ENCODE results near the gene CHMP5. TPM values are rescaled to one million over a fixed set of nuclear protein-coding genes. Genes with fewer than 3 reads are reported as not detected.
A peak's percentile ranks its signal among the peaks of the same experiment; 100 is the strongest.

The CHMP5 gene
- polyA plus RNA-seq, 1 of the 3 experiments (the other 2 are of a cell fraction): 88.3 TPM

GRCh38 chr9:33285502-33285901 is 20.7 kb downstream of the CHMP5 start:
- ChIA-PET POLR2A (no interaction called here), CTCF (interaction anchor here (0.8 to 1.1 kb wide), 4 partner anchors 9 to 59 kb away, joined by 3 to 4 read pairs (median 3); no protein-coding TSS in a partner anchor)
- no peak overlapping the region for H2AFZ ChIP-seq (ENCODE audit: low read depth)
- TF ChIP-seq GATA2 (CRISPR knock-in tag; IDR thresholded peaks at IDR 0.05) (no peak), CTCF (IDR thresholded peaks at IDR 0.05) (no peak), POLR2AphosphoS5 (IDR thresholded peaks at IDR 0.05; ENCODE audit: low read depth, low read length) (no peak), JUND (IDR thresholded peaks at IDR 0.05) (no peak), YY1 (IDR thresholded peaks at IDR 0.05; ENCODE audit: low read depth) (no peak), MAX (IDR thresholded peaks at IDR 0.05; ENCODE audit: low read depth) (no peak), TEAD4 (IDR thresholded peaks at IDR 0.05; ENCODE audit: borderline replicate concordance, insufficient read depth) (no peak), NFIC (IDR thresholded peaks at IDR 0.05; ENCODE audit: borderline replicate concordance) (no peak), NRF1 (IDR thresholded peaks at IDR 0.05; ENCODE audit: low read depth, low read length) (no peak)
- H3K4me1 ChIP-seq (ENCODE audit: control insufficient read depth in 1 of 2, insufficient read depth in 2 of 2, low read depth in 1 of 2, low read length in 1 of 2): peaks cover 0 to 4% of the 10 kb centered on the region in 2 experiments; a peak in 1 of 4 replicates
- H3K9me2 ChIP-seq: no peaks in the 10 kb centered on the region
- peaks cover 38% of the 10 kb centered on the region for H3F3A ChIP-seq (replicated peaks; ENCODE audit: insufficient read depth)
- H4K20me1 ChIP-seq (ENCODE audit: insufficient read depth): no peaks in the 10 kb centered on the region
- peaks cover 1% of the 10 kb centered on the region; the same call in 1 of the 2 replicates for H3K79me2 ChIP-seq (ENCODE audit: insufficient read depth)
- H3K36me3 ChIP-seq (replicated peaks in 1 of 2; ENCODE audit: control insufficient read depth in 1 of 2, insufficient read depth in 2 of 2, low read length in 1 of 2): peaks cover 25 to 30% of the 10 kb centered on the region in 2 experiments
- H3K9ac ChIP-seq: no peak overlapping the region
- DNase-seq: no peak
- no peaks in the 10 kb centered on the region for H3K27me3 ChIP-seq (ENCODE audit: insufficient read depth)
- H3K9me3 ChIP-seq: no peaks in the 10 kb centered on the region
- H3K27ac ChIP-seq (ENCODE audit: low read depth in 2 of 2, low read length in 1 of 2): no peak overlapping the region
- WGBS (ENCODE audit: low lambda C conversion rate): 92% methylated on average over 5 of the region's 5 CpGs
- no peak overlapping the region for H3K4me3 ChIP-seq (ENCODE audit: low read depth in 2 of 2, low read length in 1 of 2)
- no peak overlapping the region for H3K4me2 ChIP-seq

GRCh38 chr9:33287087-33287490 is 22.2 kb downstream of the CHMP5 start:
- Histone ChIP-seq H3K79me2 (ENCODE audit: insufficient read depth) (peaks cover 17% of the 10 kb centered on the region), H3K36me3 (replicated peaks in 1 of 2; ENCODE audit: control insufficient read depth in 1 of 2, insufficient read depth in 2 of 2, low read length in 1 of 2) (peaks cover 14 to 16% of the 10 kb centered on the region in 2 experiments), H3F3A (replicated peaks; ENCODE audit: insufficient read depth) (peaks cover 31% of the 10 kb centered on the region), H2AFZ (ENCODE audit: low read depth) (no peak overlapping the region), H3K4me1 (ENCODE audit: control insufficient read depth in 1 of 2, insufficient read depth in 2 of 2, low read depth in 1 of 2, low read length in 1 of 2) (peaks cover 0 to 9% of the 10 kb centered on the region in 2 experiments; a peak in 2 of 4 replicates), H3K27me3 (ENCODE audit: insufficient read depth) (no peaks in the 10 kb centered on the region), H3K4me2 (no peak overlapping the region), H4K20me1 (ENCODE audit: insufficient read depth) (no peaks in the 10 kb centered on the region), H3K9ac (no peak overlapping the region), H3K9me2 (no peaks in the 10 kb centered on the region), H3K27ac (ENCODE audit: low read depth in 2 of 2, low read length in 1 of 2) (peak overlapping the region in 1 of 2 experiments; percentile 43; a peak in 1 of 4 replicates), H3K9me3 (no peaks in the 10 kb centered on the region), H3K4me3 (ENCODE audit: low read depth in 2 of 2, low read length in 1 of 2) (no peak overlapping the region)
- DNase-seq: peak; percentile 65
- WGBS (ENCODE audit: low lambda C conversion rate): 32% methylated on average over 2 of the region's 4 CpGs
- CTCF ChIA-PET: interaction anchor here (0.6 to 2.2 kb wide), 18 partner anchors 9 to 210 kb away, joined by 3 to 11 read pairs (median 4); partner anchors contain the start of genes BAG1 and CHMP5
- POLR2A ChIA-PET: no interaction called here
- no peak for TF ChIP-seq USF2 (IDR thresholded peaks at IDR 0.05; ENCODE audit: borderline replicate concordance, low read depth, low read length)
- TF ChIP-seq IRF3 (IDR thresholded peaks at IDR 0.05; ENCODE audit: low read depth, low read length): no peak
- TF ChIP-seq RCOR1 (IDR thresholded peaks at IDR 0.05; ENCODE audit: low read length): no peak
- TF ChIP-seq SIN3A (IDR thresholded peaks at IDR 0.05; ENCODE audit: borderline replicate concordance, low read depth, low read length): no peak
- TF ChIP-seq EP300 (IDR thresholded peaks at IDR 0.05; ENCODE audit: borderline replicate concordance in 1 of 2, low read depth in 1 of 2, low read length in 1 of 2): no peak
- 0 out of 2 replicates have a peak, but pooled peaks have one; percentile 14 for TF ChIP-seq YY1 (IDR thresholded peaks at IDR 0.05; ENCODE audit: low read depth)
- peak; percentile 77 for TF ChIP-seq RAD21 (IDR thresholded peaks at IDR 0.05; ENCODE audit: low read length)
- TF ChIP-seq JUND (IDR thresholded peaks at IDR 0.05): no peak
- no peak; the same call in 1 of the 2 replicates for TF ChIP-seq NFIC (IDR thresholded peaks at IDR 0.05; ENCODE audit: borderline replicate concordance)
- TF ChIP-seq REST (IDR thresholded peaks at IDR 0.05; ENCODE audit: low read depth, low read length): no peak
- TF ChIP-seq FOXM1 (IDR thresholded peaks at IDR 0.05; ENCODE audit: low read depth): no peak
- no peak for TF ChIP-seq GABPA (IDR thresholded peaks at IDR 0.05; ENCODE audit: low read depth)
- no peak for TF ChIP-seq PBX3 (IDR thresholded peaks at IDR 0.05)

All from SK-N-SH (cell line).